LNCaP clone FGC (cell line): ENCODE results near the gene CNMD.
A peak's percentile ranks its signal among the peaks of the same experiment; 100 is the strongest.

Experiments
- DNase-seq: peaks from one replicate; pipeline ENCODE4 v3.0.0-alpha.2; 2011; ENCODE audit warnings: low read depth
- H3K4me3 ChIP-seq: 2 replicates; pipeline ENCODE4 v1.5.1; 2011; ENCODE audit warnings: mild to moderate bottlenecking, low read depth, low read length, control low read depth
- CTCF ChIP-seq: IDR thresholded peaks from 2 replicates; pipeline ENCODE4 v1.5.1; 2012; ENCODE audit warnings: mild to moderate bottlenecking; ENCODE audit not compliant: control insufficient read depth, insufficient read depth; ENCODE audit errors: extremely low read depth

CNMD gene

GRCh38 chr13:52665325-52665724 lies 74.3 kb downstream of the CNMD start:
- no peak overlapping the region for H3K4me3 ChIP-seq
- peak; percentile 44 for TF ChIP-seq CTCF
- no peak for DNase-seq

GRCh38 chr13:52664272-52664671 lies 75.3 kb downstream of the CNMD start:
- no peak for TF ChIP-seq CTCF
- no peak overlapping the region for H3K4me3 ChIP-seq
- no peak for DNase-seq

GRCh38 chr13:52659340-52659739 lies 80.3 kb downstream of the CNMD start:
- no peak for TF ChIP-seq CTCF
- H3K4me3 ChIP-seq = no peak overlapping the region
- DNase-seq = no peak
